K562 (cell line): ENCODE measurements around the gene NKG7. TPM values are rescaled to one million over a fixed set of nuclear protein-coding genes. Genes with fewer than 3 reads are reported as not detected.

Experiments
- CBFA2T2 ChIP-seq: fragments of 450-650 bp; conservative IDR thresholded peaks from 2 replicates; pipeline ENCODE4 v1.6.1; 2017; ENCODE audit warnings: mild to moderate bottlenecking
- FOXP4 ChIP-seq: sonication (generic); formaldehyde crosslinking; IDR thresholded peaks from 2 replicates; pipeline ENCODE4 v1.8.0; 2022; ENCODE audit warnings: mild to moderate bottlenecking, missing genetic modification reagents, borderline replicate concordance
- GABPB2 ChIP-seq: fragments of 250-450 bp; sonication (Bioruptor Pico); conservative IDR thresholded peaks from 2 replicates; pipeline ENCODE4 v1.5.1; 2021; ENCODE audit warnings: mild to moderate bottlenecking
- GTF2E2 ChIP-seq: fragments of 200-800 bp; sonication (Bioruptor generic); IDR thresholded peaks from 2 replicates; pipeline ENCODE4 v1.6.1; 2016; ENCODE audit warnings: missing genetic modification characterization, missing compliant biosample characterization
- JUN ChIP-seq, 2 experiments: sonication (generic) in 1 of 2; formaldehyde crosslinking in 1 of 2; IDR thresholded peaks; 2 replicates each; pipeline versions ENCODE4 v1.6.1 to v1.8.0; 2012 to 2022; ENCODE audit warnings: borderline replicate concordance in 2 of 2, mild to moderate bottlenecking in 2 of 2, improper control_type of control experiment in 1 of 2, low read depth in 1 of 2, low read length in 1 of 2, missing genetic modification reagents in 1 of 2
- MCM3 ChIP-seq: fragments of 450-650 bp; IDR thresholded peaks from 2 replicates; pipeline ENCODE4 v1.6.1; 2016
- MECOM ChIP-seq: fragments of 250-450 bp; sonication (Bioruptor Pico); IDR thresholded peaks from 2 replicates; pipeline ENCODE4 v1.8.0; 2022; ENCODE audit warnings: inconsistent platforms
- PBX2 ChIP-seq, 2 experiments: IDR thresholded peaks in 1 of 2; conservative IDR thresholded peaks in 1 of 2; 2 replicates each; pipeline ENCODE4 v1.6.1; 2016; ENCODE audit warnings: low read depth in 2 of 2, mild to moderate bottlenecking in 1 of 2, missing compliant biosample characterization in 1 of 2, missing genetic modification characterization in 1 of 2, moderate library complexity in 1 of 2
- THRB ChIP-seq: fragments of 450-650 bp; formaldehyde crosslinking; conservative IDR thresholded peaks from 2 replicates; pipeline ENCODE4 v1.4.0; 2022; ENCODE audit warnings: mild to moderate bottlenecking, missing genetic modification characterization
- ZNF324 ChIP-seq: fragments of 250-450 bp; sonication (Bioruptor Pico); IDR thresholded peaks from 2 replicates; pipeline ENCODE4 v1.4.0; 2020; ENCODE audit warnings: mild to moderate bottlenecking
- polyA plus RNA-seq, 8 experiments: library from polyadenylated mRNA; depleted of rRNA in 4 of 8; stranded (reverse) in 5 of 8; unstranded in 3 of 8; fragments of >200 nt; fragmentation: Nextera tagmentation in 2 of 8; fragmentation: Illumina TruSeq in 1 of 8; extraction: Ambion mirVana in 2 of 8; extraction: Trizol in 1 of 8; gene quantifications; 2 replicates each; pipeline versions ENCODE4 v1.2.1 to v1.2.3, GENCODE V29; 2011 to 2014; ENCODE audit warnings: inconsistent platforms in 1 of 8, missing spikeins in 1 of 8
- total RNA-seq, 7 experiments: library from RNA; depleted of rRNA in 6 of 7; stranded (reverse); fragments of >200 nt in 6 of 7; fragmentation: Illumina TruSeq in 2 of 7; extraction: Trizol in 2 of 7; gene quantifications; 2 replicates each; pipeline versions ENCODE4 v1.2.1 to v1.2.3, GENCODE V29; 2011 to 2021; ENCODE audit warnings: low replicate concordance in 1 of 7
- TF ChIP-seq, protein P1 (sequence below), 2 experiments: fragments of 450-650 bp; conservative IDR thresholded peaks; 2 replicates each; pipeline ENCODE4 v1.6.1; 2017; ENCODE audit warnings: mild to moderate bottlenecking in 2 of 2, moderate library complexity in 2 of 2
- TF ChIP-seq, protein P2 (sequence below): fragments of 450-650 bp; conservative IDR thresholded peaks from 2 replicates; pipeline ENCODE4 v1.6.1; 2016; ENCODE audit warnings: missing genetic modification characterization, low read depth, mild to moderate bottlenecking, control low read depth, missing compliant biosample characterization
- TF ChIP-seq, protein P3 (sequence below): fragments of 250-450 bp; sonication (Bioruptor Pico); IDR thresholded peaks from 2 replicates; pipeline ENCODE4 v1.6.1; 2021; ENCODE audit warnings: mild to moderate bottlenecking

NKG7 gene
- total and polyA plus RNA-seq, 9 of the 15 experiments (the other 6 are each of a cell fraction or from before 2014, with no cell fraction given): 0.30 to 0.70 (median 0.51) TPM; not detected in 2

- TF ChIP-seq, protein P1, sequence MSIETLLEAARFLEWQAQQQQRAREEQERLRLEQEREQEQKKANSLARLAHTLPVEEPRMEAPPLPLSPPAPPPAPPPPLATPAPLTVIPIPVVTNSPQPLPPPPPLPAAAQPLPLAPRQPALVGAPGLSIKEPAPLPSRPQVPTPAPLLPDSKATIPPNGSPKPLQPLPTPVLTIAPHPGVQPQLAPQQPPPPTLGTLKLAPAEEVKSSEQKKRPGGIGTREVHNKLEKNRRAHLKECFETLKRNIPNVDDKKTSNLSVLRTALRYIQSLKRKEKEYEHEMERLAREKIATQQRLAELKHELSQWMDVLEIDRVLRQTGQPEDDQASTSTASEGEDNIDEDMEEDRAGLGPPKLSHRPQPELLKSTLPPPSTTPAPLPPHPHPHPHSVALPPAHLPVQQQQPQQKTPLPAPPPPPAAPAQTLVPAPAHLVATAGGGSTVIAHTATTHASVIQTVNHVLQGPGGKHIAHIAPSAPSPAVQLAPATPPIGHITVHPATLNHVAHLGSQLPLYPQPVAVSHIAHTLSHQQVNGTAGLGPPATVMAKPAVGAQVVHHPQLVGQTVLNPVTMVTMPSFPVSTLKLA (conservative IDR thresholded peaks at IDR 0.05): peak in 1 of 2 experiments; percentile 53; a peak in 3 of 4 replicates
- TF ChIP-seq, protein P2, sequence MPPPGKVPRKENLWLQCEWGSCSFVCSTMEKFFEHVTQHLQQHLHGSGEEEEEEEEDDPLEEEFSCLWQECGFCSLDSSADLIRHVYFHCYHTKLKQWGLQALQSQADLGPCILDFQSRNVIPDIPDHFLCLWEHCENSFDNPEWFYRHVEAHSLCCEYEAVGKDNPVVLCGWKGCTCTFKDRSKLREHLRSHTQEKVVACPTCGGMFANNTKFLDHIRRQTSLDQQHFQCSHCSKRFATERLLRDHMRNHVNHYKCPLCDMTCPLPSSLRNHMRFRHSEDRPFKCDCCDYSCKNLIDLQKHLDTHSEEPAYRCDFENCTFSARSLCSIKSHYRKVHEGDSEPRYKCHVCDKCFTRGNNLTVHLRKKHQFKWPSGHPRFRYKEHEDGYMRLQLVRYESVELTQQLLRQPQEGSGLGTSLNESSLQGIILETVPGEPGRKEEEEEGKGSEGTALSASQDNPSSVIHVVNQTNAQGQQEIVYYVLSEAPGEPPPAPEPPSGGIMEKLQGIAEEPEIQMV (tag): no peak
- TF ChIP-seq PBX2 (CRISPR knock-in tag; IDR thresholded peaks at IDR 0.05; ENCODE audit: low read depth) (no peak), PBX2 (tag; conservative IDR thresholded peaks at IDR 0.05; ENCODE audit: low read depth) (no peak), GABPB2 (CRISPR knock-in tag) (no peak), CBFA2T2 (no peak), ZNF324 (no peak), GTF2E2 (tag) (peak; percentile 53; the same call in 1 of the 2 replicates), FOXP4 (CRISPR knock-in tag) (no peak), MCM3 (no peak), MECOM (CRISPR knock-in tag) (no peak), JUN (IDR thresholded peaks at IDR 0.05; ENCODE audit: borderline replicate concordance, low read depth, low read length) (no peak), JUN (CRISPR knock-in tag; IDR thresholded peaks at IDR 0.05; ENCODE audit: borderline replicate concordance) (no peak), THRB (peak; percentile 86)
- TF ChIP-seq, protein P3, sequence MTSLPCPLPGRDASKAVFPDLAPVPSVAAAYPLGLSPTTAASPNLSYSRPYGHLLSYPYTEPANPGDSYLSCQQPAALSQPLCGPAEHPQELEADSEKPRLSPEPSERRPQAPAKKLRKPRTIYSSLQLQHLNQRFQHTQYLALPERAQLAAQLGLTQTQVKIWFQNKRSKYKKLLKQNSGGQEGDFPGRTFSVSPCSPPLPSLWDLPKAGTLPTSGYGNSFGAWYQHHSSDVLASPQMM (CRISPR knock-in tag): no peak
Measured at GRCh38 chr19:51366389-51367254, 5.8 kb downstream of the NKG7 start (continued).
